ENCODE results near the gene FIBCD1.

FIBCD1 gene

DNA sequence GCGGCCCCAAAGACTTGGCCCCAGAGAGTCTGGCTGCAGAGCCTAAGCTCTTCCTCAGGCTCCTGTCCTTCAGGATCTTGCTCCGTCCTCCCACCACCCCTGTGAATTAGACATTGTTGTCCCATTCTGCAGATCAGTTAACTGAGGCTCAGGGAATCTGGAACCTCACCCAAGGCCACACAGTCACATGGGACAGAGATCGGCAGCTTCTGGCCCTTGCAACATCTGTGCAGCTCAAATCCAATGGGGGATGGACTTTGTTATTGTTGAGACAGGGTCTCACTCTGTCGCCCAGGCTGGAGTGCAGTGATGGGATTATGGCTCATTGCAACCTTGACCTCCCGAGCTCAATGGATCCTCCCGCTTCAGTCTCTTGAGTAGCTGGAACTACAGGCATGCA is 46.0 kb upstream of the FIBCD1 start:
- TF ChIP-seq, protein P1, sequence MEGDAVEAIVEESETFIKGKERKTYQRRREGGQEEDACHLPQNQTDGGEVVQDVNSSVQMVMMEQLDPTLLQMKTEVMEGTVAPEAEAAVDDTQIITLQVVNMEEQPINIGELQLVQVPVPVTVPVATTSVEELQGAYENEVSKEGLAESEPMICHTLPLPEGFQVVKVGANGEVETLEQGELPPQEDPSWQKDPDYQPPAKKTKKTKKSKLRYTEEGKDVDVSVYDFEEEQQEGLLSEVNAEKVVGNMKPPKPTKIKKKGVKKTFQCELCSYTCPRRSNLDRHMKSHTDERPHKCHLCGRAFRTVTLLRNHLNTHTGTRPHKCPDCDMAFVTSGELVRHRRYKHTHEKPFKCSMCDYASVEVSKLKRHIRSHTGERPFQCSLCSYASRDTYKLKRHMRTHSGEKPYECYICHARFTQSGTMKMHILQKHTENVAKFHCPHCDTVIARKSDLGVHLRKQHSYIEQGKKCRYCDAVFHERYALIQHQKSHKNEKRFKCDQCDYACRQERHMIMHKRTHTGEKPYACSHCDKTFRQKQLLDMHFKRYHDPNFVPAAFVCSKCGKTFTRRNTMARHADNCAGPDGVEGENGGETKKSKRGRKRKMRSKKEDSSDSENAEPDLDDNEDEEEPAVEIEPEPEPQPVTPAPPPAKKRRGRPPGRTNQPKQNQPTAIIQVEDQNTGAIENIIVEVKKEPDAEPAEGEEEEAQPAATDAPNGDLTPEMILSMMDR (conservative IDR thresholded peaks at IDR 0.05; ENCODE audit: low read length), result no peak
- H3K4me3 ChIP-seq (ENCODE audit: low read length), result no peak overlapping the region
- no peak for DNase-seq (ENCODE audit: low read depth)

DNA sequence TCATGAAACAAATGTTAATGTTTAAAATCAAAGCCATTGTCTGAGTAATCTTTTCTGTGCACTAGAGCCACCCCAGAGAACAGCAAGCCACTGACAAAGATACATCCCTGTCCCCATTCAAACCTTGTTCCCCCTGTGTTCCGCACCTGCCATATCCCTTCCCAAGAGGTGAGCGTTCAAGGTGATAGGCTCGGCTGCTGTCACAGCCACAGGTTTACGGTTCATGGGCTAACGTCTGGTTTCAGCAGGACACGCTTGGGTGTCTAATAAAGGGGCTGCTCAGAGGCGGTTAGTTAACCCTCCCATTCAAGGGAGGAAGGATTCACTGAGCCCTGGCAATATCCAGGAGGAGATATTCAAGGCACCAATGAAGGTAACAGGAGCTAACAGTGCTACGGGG is 45.5 kb upstream of the FIBCD1 start:
- TF ChIP-seq, protein P1 (conservative IDR thresholded peaks at IDR 0.05; ENCODE audit: low read length), result no peak
- no peak overlapping the region for H3K4me3 ChIP-seq (ENCODE audit: low read length)
- DNase-seq (ENCODE audit: low read depth), result no peak

DNA sequence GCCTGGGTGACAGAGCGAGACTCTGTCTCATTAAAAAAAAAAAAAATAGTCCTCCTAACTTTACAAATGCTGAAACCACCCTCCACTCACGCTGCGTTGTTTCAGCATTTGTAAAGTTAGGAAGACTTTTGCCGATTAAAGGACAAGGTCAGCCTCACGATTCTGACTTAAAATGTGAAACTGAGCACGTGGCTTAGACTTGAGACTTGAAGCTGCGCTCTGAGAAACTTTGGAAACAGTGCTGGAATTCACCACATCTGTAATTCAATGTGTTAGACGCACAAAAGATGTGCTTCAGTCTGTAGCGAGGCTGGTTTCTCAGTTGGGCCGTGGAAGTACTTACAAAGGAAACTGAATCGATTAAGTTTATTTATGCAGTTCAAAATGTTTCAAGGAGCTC is 44.9 kb upstream of the FIBCD1 start:
- TF ChIP-seq, protein P1 (conservative IDR thresholded peaks at IDR 0.05; ENCODE audit: low read length), result no peak
- H3K4me3 ChIP-seq (ENCODE audit: low read length), result no peak overlapping the region
- no peak for DNase-seq (ENCODE audit: low read depth)

DNA sequence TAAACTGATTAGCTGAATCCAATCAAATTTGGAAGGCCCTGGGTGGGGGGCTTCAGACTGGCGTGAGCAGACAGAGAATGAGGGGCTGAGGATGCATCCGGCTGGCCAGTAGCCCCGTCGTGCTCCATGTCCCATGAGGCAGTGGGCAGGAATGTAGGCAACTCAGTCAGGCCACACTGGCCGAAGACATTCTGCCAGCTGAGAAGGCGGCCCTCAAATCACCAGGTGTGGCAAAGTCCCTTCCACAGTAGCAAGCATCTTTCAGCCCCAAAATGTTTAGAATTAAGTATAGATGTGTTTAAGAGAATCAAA is 44.3 kb upstream of the FIBCD1 start:
- no peak overlapping the region for H3K4me3 ChIP-seq (ENCODE audit: low read length)
- TF ChIP-seq, protein P1 (conservative IDR thresholded peaks at IDR 0.05; ENCODE audit: low read length), result no peak
- no peak for DNase-seq (ENCODE audit: low read depth)

DNA sequence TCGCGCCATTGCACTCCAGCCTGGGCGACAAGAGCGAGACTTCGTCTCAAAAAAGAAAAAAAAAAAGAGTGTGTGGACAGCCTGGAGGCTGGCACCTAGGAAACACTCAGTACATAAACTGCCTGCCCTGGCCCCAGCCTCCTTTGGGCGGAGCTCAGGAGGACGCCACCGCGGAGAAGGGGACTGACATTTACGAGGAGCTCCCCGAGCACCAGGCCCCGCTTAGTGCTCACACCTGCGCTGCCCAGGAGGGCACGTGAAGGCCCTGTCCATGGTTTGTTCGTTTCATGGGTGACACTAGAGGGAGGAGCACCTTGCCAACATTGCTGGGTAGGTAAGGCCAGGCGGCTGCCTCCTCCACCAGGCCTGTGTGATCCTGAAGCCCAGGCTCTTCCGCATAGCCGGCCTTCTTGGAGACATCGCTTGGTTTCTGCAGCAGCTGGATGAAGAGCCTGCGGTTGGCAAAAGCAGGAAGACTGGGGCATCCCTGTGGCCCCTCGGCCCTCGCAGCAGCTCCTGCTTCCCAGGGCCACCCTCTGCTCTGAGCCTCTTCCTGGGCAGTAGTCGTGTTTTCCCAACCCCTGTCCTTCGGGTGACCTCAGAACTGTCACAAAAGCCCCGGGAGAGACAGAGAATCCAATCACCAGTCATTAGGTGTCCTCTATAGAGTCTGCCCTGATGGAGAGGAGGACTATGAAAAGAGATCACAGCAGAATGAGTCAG is 43.8 kb upstream of the FIBCD1 start:
- TF ChIP-seq, protein P1 (conservative IDR thresholded peaks at IDR 0.05; ENCODE audit: low read length), result no peak
- no peak overlapping the region for H3K4me3 ChIP-seq (ENCODE audit: low read length)
- DNase-seq (ENCODE audit: low read depth), result no peak

DNA sequence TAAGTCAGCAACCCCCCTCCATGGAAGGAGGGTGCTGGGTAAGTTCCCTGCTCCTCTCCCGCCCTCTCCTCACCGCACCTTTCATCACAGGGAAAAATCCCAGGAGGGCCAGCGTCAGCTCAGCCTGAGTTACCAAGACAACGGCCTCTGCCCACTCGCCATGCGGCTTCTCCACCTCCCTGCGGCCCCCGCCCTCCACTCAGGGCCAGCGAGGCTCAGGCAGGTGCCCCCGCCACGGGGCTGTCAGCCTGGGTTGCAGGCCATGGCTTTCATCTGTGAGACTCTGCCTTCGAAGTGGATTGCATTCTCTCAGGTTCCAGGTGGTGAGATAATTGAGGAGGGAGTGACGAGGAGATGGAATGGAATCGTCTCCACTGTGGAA is 42.7 kb upstream of the FIBCD1 start:
- TF ChIP-seq, protein P1 (conservative IDR thresholded peaks at IDR 0.05; ENCODE audit: low read length), result no peak
- DNase-seq (ENCODE audit: low read depth), result no peak
- no peak overlapping the region for H3K4me3 ChIP-seq (ENCODE audit: low read length)

DNA sequence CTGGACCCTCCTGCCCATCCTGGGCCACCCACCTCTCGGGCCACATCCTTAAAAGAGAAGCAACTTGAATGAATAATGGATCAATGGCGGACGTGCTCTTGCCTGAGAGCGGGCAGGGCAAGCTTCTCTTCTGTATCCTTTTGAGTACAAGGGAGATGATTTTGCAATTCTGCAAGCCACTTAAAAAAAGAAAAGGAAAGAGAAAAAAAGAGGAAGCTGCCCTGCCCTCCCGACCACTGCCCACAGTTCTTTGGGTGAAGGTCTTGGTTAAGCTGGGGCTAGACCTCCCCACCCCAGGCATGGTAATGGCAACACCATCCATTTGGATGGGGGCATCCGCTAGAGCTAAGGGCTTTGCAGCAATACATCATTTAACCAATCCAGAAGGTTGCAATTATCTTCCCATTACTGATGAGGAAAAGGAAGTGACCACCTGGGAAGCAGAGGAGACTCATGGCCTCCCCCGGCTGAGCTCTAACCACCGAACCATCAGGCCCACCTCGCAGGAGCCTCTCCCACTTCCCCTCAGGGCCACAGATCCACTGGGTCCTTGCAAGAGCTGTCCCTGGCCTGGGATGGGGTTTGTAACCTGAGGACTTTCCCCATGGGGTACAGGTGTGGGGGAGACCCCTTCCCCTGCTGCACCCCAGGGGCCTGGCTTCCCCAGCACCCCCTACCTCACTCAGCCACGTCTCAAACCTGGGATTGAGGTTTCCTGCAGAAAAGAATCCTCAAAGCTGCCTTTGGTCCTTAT is 42.1 kb upstream of the FIBCD1 start:
- no peak for DNase-seq (ENCODE audit: low read depth)
- TF ChIP-seq, protein P1 (conservative IDR thresholded peaks at IDR 0.05; ENCODE audit: low read length), result no peak
- H3K4me3 ChIP-seq (ENCODE audit: low read length), result no peak overlapping the region
